PFSK-1 (cell line): ENCODE measurements around the gene LYPLAL1. TPM values are rescaled to one million over a fixed set of nuclear protein-coding genes. Genes with fewer than 3 reads are reported as not detected.

Experiments
- FOXP2 ChIP-seq: optimal IDR thresholded peaks from 2 replicates; pipeline ENCODE3; 2011; ENCODE audit warnings: borderline replicate concordance, control low read depth, inconsistent platforms; ENCODE audit not compliant: insufficient read depth; ENCODE audit errors: extremely low read length, extremely low read depth
- POLR2AphosphoS5 ChIP-seq: IDR thresholded peaks from 2 replicates; pipeline ENCODE4 v1.6.1; 2012; ENCODE audit warnings: low read depth, mild to moderate bottlenecking, control low read depth, low read length, moderate library complexity
- SIN3A ChIP-seq: IDR thresholded peaks from 2 replicates; pipeline ENCODE4 v1.6.1; 2012; ENCODE audit warnings: mild to moderate bottlenecking, low read length, moderate library complexity, borderline replicate concordance; ENCODE audit not compliant: insufficient read depth
- TAF1 ChIP-seq: IDR thresholded peaks from 2 replicates; pipeline ENCODE4 v1.6.1; 2012; ENCODE audit warnings: low read length, control low read depth, borderline replicate concordance; ENCODE audit not compliant: insufficient read depth
- polyA plus RNA-seq: library from polyadenylated mRNA; unstranded; fragments of >200 nt; gene quantifications from one replicate; pipeline ENCODE4 v1.2.1, GENCODE V29; 2012; ENCODE audit warnings: low read depth, missing spikeins; ENCODE audit not compliant: insufficient read length
- TF ChIP-seq, protein P1 (sequence below), 2 experiments: IDR thresholded peaks; 2 replicates each; pipeline versions ENCODE4 v1.6.1 to v1.8.0; 2011 to 2012; ENCODE audit warnings: low read depth in 2 of 2, low read length in 2 of 2, control low read depth in 1 of 2, inconsistent platforms in 1 of 2, mild to moderate bottlenecking in 1 of 2, moderate library complexity in 1 of 2; ENCODE audit not compliant: insufficient read depth in 1 of 2

The LYPLAL1 gene
- polyA plus RNA-seq, result 19.9 TPM

DNA sequence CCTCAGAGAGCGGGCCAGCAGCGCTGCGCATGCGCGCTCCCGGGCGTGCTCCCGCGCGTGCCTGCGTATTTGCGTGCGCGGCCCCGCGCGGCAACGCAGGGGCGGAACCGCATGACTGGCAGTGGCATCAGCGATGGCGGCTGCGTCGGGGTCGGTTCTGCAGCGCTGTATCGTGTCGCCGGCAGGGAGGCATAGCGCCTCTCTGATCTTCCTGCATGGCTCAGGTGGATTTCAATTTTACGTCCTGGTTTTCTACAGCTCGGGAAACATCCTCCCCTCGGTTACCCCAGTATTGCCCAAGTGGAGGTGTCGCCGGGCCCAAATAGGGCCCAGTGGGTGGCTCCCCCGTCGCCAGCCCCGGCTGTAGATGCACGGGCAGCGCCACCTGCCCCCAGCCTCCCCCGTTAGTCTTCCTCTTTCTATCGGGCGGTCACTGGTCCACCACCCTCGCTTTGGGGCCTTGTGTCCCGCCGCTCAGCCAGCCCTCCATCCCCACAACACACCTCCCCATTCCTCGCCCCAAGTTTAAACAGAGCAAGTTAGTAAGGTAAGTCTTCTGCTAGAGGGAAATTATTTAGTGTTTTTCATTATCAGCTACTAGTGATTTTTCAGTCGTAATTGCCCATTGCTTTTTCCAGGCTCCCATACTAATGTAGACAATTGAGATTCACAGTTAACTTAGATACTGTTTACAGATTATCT is at the start of gene LYPLAL1:
LYPLAL1 (plus strand) TSS at position 121 of the 702 bp plus-strand sequence; CDS start at position 134, 13 bp downstream.
- TF ChIP-seq POLR2AphosphoS5 (peak; percentile 97), TAF1 (peak; percentile 90; the same call in 1 of the 2 replicates), SIN3A (no peak), FOXP2 (peak; percentile 95)
- TF ChIP-seq, protein P1, sequence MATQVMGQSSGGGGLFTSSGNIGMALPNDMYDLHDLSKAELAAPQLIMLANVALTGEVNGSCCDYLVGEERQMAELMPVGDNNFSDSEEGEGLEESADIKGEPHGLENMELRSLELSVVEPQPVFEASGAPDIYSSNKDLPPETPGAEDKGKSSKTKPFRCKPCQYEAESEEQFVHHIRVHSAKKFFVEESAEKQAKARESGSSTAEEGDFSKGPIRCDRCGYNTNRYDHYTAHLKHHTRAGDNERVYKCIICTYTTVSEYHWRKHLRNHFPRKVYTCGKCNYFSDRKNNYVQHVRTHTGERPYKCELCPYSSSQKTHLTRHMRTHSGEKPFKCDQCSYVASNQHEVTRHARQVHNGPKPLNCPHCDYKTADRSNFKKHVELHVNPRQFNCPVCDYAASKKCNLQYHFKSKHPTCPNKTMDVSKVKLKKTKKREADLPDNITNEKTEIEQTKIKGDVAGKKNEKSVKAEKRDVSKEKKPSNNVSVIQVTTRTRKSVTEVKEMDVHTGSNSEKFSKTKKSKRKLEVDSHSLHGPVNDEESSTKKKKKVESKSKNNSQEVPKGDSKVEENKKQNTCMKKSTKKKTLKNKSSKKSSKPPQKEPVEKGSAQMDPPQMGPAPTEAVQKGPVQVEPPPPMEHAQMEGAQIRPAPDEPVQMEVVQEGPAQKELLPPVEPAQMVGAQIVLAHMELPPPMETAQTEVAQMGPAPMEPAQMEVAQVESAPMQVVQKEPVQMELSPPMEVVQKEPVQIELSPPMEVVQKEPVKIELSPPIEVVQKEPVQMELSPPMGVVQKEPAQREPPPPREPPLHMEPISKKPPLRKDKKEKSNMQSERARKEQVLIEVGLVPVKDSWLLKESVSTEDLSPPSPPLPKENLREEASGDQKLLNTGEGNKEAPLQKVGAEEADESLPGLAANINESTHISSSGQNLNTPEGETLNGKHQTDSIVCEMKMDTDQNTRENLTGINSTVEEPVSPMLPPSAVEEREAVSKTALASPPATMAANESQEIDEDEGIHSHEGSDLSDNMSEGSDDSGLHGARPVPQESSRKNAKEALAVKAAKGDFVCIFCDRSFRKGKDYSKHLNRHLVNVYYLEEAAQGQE (IDR thresholded peaks at IDR 0.05; ENCODE audit: insufficient read depth in 1 of 2, low read depth in 2 of 2, low read length in 2 of 2), result no peak

DNA sequence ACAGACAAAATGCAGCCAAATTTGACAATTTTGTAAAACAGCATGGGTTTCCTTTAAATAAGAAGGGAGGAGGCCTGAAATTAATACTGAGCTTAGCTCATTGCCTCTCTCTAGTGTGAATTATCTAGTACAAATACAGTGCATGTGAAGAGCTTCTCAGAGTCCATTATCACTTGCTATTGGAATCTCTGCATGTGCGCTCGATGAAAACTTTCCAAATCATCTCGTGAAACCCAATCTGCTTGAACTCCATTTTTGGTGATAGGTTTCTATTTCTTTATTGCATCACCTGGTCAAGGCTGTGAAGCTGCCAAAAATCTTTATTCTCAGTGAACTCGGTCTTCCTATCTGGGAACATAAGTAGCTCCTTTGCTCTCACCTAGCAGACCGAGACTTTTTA is 49.5 kb upstream of the LYPLAL1 start:
- TF ChIP-seq FOXP2 (no peak), POLR2AphosphoS5 (no peak), SIN3A (no peak), TAF1 (no peak)
- TF ChIP-seq, protein P1 (IDR thresholded peaks at IDR 0.05; ENCODE audit: insufficient read depth in 1 of 2, low read depth in 2 of 2, low read length in 2 of 2), result no peak

DNA sequence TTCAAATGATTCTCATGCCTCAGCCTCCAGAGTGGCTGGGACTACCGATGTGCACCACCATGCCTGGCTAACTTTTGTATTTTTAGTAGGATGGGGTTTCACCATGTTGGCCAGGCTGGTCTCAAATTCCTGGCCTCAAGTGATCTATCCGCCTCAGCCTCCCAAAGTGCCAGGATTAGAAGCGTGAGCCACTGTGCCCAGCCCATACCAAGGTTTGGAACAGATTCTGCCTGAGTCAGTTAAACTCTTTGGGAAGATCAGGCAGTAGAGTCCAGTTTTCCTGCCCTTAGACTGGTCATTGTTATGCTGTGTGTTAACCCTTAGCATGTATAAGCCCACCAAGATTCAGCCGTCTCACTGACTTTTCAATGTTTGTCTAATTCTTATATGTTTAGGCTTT is 48.3 kb upstream of the LYPLAL1 start:
- no peak for TF ChIP-seq TAF1

DNA sequence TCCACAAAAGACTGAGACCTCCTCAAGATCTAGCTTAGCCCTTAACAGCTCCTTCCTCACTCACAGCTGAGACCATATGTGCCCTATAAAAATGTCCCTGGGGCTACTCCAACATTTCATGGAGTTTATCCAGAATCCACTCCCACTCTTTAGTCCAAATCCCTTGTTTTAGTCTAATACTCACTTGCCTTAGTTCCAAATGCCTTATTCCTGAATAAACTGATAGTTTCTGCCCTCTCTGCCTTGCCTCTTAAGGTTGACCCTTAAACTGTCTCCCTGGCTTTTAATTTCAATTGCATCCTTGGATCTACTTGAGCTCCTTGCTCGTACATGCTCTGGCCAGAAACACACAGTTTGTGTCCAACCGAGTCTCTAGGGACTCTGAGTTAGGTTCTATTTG is 47.3 kb upstream of the LYPLAL1 start:
- TF ChIP-seq SIN3A (no peak), FOXP2 (no peak), POLR2AphosphoS5 (no peak)

DNA sequence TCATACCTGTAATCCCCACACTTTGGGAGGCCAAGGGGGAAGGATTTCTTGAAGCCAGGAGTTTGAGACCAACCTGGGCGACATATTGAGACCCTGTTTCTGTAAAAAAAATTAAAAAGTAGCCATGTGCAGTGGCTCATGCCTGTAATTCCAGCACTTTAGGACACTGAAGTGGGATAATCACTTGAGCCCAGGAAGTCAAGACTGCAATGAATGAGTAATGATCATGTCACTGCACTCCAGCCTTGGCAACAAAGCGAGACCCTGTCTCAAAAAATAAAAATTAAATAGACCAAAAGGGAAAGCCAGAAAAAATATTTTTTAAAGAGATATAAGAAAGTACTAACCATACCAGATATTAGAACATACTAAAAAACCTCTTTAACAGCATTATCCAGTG is 44.7 kb upstream of the LYPLAL1 start:
- TF ChIP-seq FOXP2, result no peak
- TF ChIP-seq, protein P1 (IDR thresholded peaks at IDR 0.05; ENCODE audit: insufficient read depth in 1 of 2, low read depth in 2 of 2, low read length in 2 of 2), result no peak
- no peak for TF ChIP-seq SIN3A
- no peak for TF ChIP-seq POLR2AphosphoS5
- no peak for TF ChIP-seq TAF1

DNA sequence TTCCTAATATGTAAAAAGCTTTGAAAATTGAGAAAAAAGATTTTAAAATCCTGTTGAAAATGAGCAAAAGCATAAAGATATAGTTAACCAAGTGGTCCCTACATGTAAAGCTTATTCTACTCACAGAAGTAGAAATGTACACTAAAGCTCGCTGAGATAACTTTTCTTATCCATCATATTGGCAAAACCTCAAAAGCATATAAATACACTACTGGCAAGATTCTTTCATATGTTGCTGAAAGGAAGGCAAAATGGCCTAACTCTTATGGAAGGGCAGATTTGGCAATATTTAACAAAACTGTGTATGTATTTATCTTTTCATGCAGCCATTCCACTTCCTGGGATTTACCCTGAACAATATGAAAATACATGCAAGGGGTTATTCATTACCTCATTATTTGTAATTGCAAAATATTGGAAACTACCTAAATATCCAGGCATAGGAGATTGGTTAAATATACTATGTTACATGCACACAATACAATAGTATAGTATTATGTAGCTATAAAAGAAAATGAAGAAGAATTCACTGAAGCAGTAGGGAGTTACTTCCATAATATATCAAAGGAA is 43.2 kb upstream of the LYPLAL1 start:
- no peak for TF ChIP-seq TAF1
